Airway epithelial cell (primary cell): Measurements from ENCODE around the gene RPS24. TPM values are rescaled to one million over a fixed set of nuclear protein-coding genes. Genes with fewer than 3 reads are reported as not detected.

ENCODE experiments used
- total RNA-seq: library from RNA; depleted of rRNA; stranded (reverse); fragments of >200 nt; gene quantifications from 2 replicates; pipeline ENCODE4 v1.2.3, GENCODE V29; 2015

The RPS24 gene
- 3,080 and 3,884 TPM in 2 replicates for total RNA-seq

GRCh38 chr10:78033637-78034470 is at the start of gene RPS24:
TSS of gene RPS24 (plus strand) at chr10:78033863. CDS start at chr10:78033902, 39 bp downstream.

GRCh38 chr10:78029269-78030226 is 4.1 kb upstream of the RPS24 start, which contains the start of gene POLR3A:
TSS of gene POLR3A (minus strand) at chr10:78029515. CDS start at chr10:78029407, 108 bp downstream.

Other genes starting within 250 kb of the RPS24 start
- 36.6 and 49.0 TPM in 2 replicates for gene DLG5, start 107.1 kb upstream of the RPS24 start, total RNA-seq
- 14.0 and 16.7 TPM in 2 replicates for gene POLR3A, start 4.3 kb upstream of the RPS24 start, total RNA-seq